C1 segment of cervical spinal cord (tissue), 14 donors: ENCODE data around the gene DUS2.

Source experiments
- DNase-seq, 14 donors: peaks; one replicate each; lab custom pipeline; 2025; lab: John Stamatoyannopoulos, UW

Gene DUS2

GRCh38 chr16:68126395-68126794 is 103.3 kb downstream of the DUS2 start:
- DNase-seq: no peak

GRCh38 chr16:68128577-68129305 is 105.7 kb downstream of the DUS2 start:
- no peak for DNase-seq
